ENCODE results near the gene MYOG.

GRCh38 chr1:203103216-203103615 lies 17.4 kb upstream of the MYOG start:
- no peak for TF ChIP-seq CTCF (IDR thresholded peaks at IDR 0.05)
- TF ChIP-seq POLR2A (IDR thresholded peaks at IDR 0.05), result no peak

Measured in adrenal gland (tissue), 5 donors.